SIG-M5 treated with dmso at 0.1 percent for 504 hours (cell line): ENCODE data around the gene GAMT.

Experiments
- DNase-seq: peaks from one replicate; lab custom pipeline; 2025; ENCODE audit not compliant: unreplicated experiment; lab: John Stamatoyannopoulos, UW

Gene GAMT

GRCh38 chr19:1366899-1367870 lies 34.2 kb downstream of the GAMT start:
- no peak for DNase-seq

- no peak for DNase-seq
Observed at GRCh38 chr19:1366296-1366695, 35.0 kb downstream of the GAMT start.

GRCh38 chr19:1365319-1366269 lies 35.7 kb downstream of the GAMT start:
- no peak for DNase-seq

GRCh38 chr19:1364070-1364704 lies 37.2 kb downstream of the GAMT start:
- DNase-seq, result no peak

GRCh38 chr19:1363599-1363998 lies 37.7 kb downstream of the GAMT start:
- DNase-seq, result no peak

GRCh38 chr19:1362387-1363257 lies 38.7 kb downstream of the GAMT start:
- no peak for DNase-seq

GRCh38 chr19:1361601-1362386 lies 39.5 kb downstream of the GAMT start:
- no peak for DNase-seq

- no peak for DNase-seq
Observed at GRCh38 chr19:1360818-1361461, 40.4 kb downstream of the GAMT start.

GRCh38 chr19:1360126-1360817 lies 41.1 kb downstream of the GAMT start:
- no peak for DNase-seq

GRCh38 chr19:1357531-1358109 lies 43.7 kb downstream of the GAMT start:
- DNase-seq, result no peak

- no peak for DNase-seq
Observed at GRCh38 chr19:1356508-1356865, 44.9 kb downstream of the GAMT start.

GRCh38 chr19:1355568-1356507 lies 45.5 kb downstream of the GAMT start:
- DNase-seq, result peak; percentile 42

GRCh38 chr19:1354970-1355567 lies 46.3 kb downstream of the GAMT start:
- DNase-seq, result no peak

- DNase-seq, result no peak
Observed at GRCh38 chr19:1353144-1353543, 48.2 kb downstream of the GAMT start.

GRCh38 chr19:1351381-1351851 lies 49.9 kb downstream of the GAMT start:
- DNase-seq, result no peak

- no peak for DNase-seq
Observed at GRCh38 chr19:1350867-1351266, 50.5 kb downstream of the GAMT start.
